HG03139 (cell line): ENCODE results near the gene RPA1.
"Not testable (repeated sequence)": the region's sequence is repeated elsewhere in the genome, so short reads cannot be mapped to it uniquely, and the experiment has no call there.

Experiments used
- ATAC-seq: cut with Tn5 transposase; IDR thresholded peaks from one replicate; pipeline ENCODE4 v1.9.1; 2021; ENCODE audit not compliant: unreplicated experiment

Gene RPA1

DNA sequence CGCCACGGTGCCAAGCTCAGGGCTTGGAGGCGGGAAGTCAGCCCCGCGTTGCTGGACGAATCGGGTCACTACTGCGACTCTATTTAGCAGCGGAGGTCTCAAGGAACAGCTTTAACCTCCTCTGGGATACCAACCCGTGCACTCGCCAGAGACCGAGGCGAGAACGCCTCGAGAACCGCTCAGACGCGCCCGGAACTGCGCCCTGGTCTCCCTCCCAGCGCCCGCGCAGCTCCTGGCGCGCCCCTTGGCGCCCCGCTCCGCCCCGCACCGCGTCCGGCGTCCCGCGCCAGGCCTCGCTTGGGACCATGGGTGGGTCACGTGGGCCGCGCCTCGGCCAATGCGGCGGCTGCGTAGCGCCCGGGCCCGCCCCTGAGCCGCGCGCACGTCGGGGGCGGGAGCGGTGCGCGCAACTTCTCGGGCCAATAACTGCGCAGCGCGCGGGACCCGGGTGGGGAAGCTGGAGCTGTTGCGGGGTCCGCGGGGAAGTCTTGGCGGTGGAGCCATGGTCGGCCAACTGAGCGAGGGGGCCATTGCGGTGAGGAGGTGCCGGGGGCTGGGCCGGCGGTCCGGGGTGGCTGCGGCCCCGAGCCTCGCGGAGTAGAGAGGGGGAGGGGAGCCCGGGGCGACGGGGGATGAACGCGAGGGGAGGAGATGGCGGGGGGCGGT lies at the start of gene RPA1, which contains the start of gene SMYD4:
Gene RPA1 (plus strand): TSS at position 414 of the 666 bp plus-strand sequence. CDS start 89 bp downstream, at position 503.
Gene SMYD4 (minus strand): TSS at position 311 of the 666 bp plus-strand sequence. CDS start 1,908 bp downstream, outside the sequence.
- ATAC-seq, result peak; percentile 75

DNA sequence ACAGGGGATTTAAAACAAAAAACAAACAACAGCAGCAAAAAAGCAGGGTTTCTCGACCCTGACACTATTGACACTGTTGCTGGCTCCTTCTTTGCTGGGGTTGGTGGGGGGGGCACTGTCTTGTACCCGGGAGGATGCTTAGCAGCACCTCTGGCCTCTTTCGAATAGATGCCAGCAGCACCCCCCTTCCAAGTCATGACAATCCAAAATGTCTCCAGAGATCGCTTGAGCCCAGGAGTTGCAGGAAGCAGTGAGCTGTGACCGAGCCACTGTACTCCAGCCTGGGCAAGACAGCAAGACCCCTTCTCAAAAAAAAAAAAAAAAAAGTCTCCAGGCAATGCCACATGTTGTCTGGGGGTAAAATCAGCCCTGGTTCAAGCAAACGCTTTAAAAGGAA lies 47.6 kb upstream of the RPA1 start:
- no peak for ATAC-seq

DNA sequence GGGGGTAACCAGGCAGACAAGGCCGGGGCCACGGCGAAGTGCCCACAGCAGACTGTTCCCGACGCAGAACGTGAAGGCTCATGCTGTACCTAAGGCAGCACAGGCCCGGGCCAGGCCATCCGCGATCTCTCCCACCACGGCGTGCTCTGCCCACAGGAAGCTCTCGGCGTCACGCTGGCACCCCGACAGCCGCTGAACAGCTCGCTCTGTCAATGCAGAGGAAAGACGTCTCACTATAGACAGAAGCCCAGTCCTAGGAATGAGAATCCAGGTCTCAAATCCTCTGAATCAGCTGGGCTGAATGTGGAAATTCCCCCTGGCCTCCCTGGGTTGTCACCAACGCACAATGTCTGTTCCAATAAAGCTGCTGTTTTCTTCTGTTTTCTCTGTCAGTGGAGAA lies 46.5 kb upstream of the RPA1 start:
- no peak for ATAC-seq

DNA sequence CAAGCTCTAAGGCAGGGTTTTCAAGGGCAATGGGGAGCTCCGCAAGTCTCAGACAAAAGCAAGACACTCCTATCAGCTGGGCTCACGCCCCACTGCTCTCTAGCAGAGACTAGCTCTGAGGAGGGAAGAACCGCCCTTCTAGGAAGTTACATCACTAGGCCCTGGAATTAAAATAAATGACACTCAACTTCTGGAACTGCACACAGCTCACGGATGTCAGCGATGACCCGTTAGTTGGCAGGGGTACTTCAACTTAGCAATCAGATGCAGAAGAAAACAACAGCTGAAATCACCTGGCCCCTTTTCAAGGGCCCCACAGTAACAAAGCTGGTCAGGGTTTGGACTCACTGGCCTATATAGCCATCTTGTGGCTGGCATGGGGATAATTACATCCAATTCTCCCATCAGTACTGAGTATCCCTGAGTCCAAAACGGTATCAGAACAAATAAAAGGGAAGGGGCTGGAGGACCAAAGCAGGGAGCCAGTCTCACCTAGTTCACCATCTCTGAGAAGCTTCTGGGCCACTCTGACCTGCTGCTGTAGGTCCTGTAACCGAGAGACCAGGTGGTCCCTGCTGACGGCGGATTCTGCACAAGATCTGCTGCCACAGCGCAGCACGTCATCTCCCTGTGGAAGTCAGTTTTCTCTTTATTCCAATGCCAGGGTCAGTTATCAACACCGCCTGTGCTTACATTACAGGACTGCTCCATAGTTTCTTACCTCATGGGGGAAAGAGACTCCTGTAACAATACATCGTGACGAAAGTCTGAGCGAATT lies 45.8 kb upstream of the RPA1 start:
- no peak for ATAC-seq

DNA sequence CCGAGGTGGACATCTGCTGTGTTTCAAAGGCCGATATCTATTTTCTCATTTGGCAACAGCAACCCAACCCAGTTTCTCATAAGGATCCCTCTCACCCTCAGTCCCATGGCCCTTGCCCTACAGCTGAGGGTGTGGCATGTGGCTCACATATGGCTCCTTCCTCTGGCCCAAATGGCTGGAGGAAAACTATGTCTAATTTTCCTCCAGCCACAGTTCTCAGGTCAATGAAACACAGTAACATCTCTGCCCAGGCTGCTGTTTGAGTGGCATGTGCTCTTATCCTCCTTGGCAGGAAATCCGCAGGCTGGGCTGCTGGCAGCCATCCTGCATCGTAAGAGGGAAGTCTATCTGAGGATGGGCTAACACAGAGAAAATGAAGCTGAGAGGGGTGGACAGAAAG lies 43.9 kb upstream of the RPA1 start:
- ATAC-seq, result no peak

DNA sequence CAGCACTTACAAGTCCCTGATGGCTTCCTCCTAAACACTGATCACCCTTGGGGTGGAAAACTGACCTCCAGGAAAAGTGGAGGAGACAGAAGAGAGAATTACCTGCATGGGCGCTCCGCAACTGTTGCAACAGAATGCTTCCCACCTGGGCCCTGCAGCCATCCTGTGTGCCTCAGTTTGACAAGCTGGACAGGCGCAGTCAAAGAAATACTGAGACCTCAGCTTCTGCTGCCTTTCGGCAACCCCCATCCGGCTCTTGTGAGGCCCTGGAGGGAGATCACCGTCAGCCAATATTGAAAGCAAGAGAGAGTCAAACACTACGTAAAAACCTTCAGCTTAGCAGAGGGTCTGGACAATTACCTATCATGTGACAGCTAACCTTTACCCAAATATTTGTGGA lies 43.1 kb upstream of the RPA1 start:
- no peak for ATAC-seq

DNA sequence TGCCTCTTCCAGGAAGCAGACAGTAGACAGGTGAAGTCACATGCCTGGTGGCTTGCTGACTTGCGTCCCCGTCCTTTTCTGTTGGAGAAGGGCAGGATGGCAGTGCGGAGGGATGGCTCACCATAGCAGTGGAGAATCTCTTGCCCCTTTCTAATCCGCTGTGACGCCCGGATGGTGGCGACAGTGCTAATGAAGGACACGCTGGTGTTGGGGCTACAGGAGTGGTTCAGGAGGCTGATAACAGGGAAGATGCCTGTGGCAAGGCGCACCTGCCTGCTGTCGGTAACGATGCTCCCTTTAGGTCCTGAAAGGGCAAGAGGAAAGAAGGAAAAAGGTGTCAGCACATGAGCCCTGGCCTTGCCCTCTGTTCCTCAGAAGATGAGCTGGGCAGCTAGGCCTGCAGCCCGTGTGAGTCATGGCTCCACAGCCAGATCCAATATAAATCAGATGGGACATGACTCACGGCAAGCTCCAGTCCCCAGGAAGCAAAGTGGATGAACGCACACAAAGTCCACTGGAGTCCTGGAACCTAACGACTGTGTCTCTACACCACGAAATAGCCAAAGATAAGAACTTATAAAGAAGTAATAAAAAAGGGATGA lies 42.4 kb upstream of the RPA1 start:
- ATAC-seq, result no peak

DNA sequence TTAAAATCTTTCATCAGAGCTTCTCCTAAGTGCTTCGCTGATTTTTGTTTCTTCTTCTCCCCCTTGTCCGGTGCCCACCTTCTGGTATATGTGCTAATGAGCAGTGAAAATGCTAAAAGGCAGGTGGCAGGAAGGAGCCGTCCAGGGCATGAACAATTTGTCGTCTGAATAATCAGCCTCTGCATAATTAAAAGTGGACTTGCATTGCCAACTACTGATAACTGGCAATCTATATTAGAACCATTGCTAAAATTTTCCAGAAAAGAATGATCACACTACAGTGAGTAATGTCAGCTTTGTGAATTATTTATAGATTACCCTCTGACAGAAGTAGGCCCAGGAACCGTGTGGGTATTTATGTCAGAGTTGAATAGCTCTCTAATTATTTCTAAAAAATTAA lies 39.9 kb upstream of the RPA1 start:
- ATAC-seq, result no peak

DNA sequence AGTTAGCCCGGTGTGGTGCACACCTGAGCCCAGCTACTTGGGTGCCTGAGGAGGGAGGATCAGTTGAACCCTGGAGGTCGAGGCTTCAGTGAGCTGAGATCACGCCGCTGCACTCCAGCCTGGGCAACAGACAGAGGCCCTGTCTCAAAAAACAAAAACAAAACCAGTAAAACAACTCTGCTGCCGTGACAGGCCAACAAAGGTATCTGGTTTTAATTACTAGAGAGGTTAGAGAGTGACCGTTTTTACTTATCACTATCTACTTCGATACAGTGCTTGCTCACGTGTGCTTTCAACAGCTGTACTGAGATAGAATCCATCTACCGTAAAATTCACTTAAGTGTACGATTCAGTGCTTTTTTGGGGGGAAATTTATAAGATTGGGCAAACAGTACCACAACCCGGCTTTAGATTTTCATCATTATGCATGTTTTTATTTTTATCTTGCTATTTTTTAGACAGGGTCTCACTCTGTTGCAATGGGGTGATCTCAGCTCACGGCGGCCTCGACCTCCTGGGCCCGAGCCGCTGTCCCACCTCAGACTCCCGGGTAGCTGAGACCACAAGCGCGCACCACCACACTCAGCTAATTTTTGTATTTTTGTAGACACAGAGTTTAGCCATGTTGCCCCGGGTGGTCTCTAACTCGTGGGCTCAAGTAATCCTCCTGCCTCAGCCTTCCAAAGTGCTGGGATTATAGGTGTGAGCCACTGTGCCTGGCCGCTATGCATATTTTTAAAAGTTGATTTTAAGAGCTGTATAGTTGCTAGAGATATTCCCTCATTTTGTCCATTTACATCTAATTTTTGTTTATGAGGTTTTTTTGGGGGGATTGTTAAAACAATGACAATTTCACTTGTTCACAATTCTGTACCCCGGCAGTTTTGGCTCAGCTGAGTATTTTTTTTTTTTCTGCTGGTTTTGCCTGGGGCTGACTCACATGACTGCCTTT lies 37.0 kb upstream of the RPA1 start:
- no peak for ATAC-seq

DNA sequence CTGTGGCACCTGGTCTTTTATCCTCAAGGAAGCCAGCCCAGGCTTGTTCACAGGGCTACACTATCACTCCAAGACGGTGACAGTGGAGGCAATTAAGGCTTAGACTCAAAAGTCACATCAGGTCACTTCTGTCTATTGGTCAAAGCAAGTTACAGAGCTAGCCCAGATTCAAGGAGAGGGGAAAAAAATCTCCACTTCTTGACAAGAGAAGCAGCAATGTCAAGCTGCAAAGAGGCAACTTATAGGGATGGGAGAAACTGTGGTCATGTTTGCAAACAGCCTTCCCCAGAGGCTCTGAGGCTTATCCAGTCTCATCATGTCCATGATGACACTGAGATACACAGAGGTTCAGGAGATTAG lies 36.4 kb upstream of the RPA1 start:
- ATAC-seq, result no peak

DNA sequence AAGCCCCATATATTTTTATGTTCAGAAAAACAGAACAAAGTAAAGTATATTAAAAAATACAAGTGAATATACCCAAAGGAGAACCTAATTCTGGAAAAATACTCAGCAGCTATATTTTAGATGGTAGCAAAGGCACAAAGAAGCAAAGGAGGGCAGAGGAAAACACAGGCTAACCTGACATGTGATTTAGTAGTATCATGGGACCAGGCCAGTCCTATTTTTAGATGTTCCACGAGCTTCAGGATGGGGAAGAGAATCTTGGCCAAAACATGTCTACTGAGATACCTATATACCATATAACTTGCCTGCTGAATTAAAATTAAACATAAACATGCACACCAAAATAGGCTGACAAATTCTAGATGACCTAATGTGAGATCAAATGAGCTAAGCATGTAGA lies 33.0 kb upstream of the RPA1 start:
- no peak for ATAC-seq

DNA sequence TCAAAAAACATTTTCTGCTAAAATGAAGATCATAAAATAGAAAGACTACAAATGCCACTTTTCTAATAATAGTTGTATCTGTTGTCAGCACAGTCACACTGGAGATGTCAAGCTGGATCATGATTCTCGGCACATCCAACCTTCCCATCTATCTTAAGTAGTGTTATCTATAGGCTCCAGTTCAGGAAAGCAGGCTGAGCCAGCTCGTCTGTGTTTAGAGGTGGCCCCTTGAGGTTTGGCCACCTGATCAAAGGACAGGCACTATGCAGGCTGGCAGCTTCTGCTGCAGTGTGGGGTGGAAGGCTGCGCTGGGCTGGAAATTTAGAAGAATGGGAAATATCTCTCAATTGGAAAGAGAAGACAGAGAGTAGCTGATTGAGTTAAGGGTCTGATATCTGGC lies 32.5 kb upstream of the RPA1 start:
- ATAC-seq, result no peak

DNA sequence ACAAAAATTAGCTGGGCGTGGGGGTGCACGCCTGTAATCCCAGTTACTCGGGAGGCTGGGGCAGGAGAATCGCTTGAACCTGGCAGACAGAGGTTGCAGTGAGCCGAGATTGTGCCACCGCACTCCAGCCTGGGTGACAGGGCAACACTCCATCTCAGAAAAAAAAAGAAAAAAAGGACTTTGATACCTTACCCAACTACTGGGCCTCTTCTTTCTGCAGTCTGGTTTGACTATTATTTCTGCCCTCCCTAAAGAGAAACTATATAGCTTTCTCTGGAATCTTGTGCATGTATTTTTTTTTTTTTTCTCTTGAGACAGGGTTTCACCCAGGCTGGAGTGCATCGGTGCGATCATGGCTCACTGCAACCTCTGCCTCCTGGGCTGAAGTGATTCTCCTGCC lies 32.0 kb upstream of the RPA1 start:
- not testable (repeated sequence) for ATAC-seq

DNA sequence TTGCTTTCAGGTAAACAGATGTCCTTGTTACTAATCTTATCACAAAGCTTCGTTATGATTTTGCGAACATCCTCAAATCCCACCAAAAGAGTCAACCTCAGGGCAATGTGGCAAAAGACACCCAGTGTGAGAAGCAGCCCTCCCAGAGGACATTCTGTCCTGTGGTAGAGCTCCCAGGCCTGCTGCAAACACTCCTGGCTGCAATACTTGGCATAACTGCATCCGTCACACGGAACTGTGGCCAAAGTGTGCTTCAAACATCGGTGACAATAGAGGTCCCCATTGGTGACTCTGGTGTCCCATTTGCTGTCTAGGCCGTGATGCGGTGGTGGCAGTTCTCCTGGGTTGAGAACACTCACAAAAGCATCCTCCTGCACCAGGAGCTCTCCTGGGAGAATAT lies 29.6 kb upstream of the RPA1 start:
- no peak for ATAC-seq

DNA sequence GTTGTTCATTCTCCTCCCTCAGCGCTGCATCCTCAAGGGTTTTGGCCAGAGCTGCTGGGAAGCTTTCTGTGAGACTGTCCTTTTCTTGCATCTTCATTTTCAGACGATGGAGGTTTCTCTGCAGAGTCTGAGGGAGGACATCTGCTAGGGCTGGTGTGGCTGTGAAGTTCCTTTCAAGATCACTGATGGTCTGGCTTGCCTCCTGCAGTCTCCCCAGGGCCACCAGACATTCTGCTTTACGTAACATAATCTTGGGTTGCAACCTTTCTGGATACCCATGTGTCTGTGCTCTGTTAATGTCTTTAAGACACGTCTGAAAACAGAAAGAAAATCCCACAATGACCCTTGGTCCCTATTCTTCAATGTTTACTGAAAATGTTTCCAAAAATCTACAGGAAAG lies 29.1 kb upstream of the RPA1 start:
- no peak for ATAC-seq

DNA sequence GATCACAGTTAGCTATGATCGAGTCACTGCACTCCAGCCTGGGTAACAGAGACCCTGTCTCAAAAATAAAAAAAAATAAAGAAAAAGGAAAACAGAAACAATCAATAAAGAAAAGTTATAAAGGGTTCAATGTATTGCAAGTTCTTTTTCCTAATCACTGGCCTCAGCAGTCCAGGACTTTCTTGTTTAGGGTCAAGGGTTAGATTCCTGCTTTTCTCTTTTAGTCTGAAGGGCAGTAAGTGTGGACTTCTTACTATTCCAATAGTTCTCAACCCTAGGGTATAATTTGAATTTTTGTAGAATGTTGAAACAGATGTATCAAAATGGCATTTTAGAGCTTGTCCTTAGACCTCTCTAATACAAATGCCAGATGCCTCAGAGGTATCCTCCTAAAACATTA lies 27.4 kb upstream of the RPA1 start:
- ATAC-seq, result no peak

DNA sequence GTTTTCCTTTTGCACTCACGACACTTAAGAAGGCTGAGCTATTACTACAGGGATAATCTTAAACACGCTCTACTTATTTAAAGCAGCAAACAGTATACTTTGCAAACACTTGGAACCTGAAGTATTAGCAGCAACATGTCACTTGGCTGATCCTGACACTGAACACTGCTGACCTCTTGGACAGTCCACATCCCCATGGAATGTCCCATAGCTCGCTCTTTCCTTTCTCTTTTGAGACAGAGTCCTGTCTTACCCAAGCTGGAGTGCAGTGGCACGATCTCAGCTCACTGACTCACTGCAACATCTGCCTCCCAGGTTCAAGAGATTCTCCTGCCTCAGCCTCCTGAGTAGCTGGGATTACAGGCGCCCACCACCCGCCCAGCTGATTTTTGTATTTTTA lies 26.5 kb upstream of the RPA1 start:
- no peak for ATAC-seq

DNA sequence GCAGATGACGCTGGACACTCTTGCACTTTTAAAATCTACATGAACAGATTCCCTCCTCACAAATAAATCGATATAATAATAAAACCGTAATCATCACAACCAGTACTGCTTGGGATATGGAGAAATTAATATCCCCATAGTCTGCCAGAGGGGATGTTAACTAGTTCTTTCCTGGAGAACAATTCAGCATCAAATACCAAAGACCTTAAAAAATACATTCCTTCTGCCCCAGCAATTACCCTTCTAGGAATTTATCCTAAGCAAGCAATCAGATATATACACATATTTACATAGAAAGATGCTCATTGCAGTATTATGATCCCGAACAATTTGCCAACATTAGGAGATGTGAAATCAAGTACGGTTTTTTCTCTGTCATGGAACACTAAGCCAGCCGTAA lies 21.9 kb upstream of the RPA1 start:
- no peak for ATAC-seq

DNA sequence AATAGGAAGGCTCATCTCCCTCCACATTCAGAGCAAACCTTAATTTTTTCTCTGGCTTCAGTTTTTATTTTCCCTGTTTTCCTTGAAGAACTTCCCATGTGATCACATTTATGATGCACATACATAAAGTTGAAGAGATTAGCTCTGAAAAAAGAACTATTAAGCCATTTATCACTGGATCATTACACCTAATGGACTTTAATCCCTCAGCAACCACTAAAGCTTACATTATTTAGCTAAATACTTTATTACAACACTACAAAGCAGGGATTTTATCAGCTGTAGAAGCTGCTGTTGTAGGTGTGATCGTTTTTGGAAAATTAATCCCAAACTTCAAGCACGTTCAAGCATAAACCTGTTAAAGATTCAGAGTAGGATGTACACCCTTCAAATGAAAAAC lies 21.2 kb upstream of the RPA1 start:
- no peak for ATAC-seq

DNA sequence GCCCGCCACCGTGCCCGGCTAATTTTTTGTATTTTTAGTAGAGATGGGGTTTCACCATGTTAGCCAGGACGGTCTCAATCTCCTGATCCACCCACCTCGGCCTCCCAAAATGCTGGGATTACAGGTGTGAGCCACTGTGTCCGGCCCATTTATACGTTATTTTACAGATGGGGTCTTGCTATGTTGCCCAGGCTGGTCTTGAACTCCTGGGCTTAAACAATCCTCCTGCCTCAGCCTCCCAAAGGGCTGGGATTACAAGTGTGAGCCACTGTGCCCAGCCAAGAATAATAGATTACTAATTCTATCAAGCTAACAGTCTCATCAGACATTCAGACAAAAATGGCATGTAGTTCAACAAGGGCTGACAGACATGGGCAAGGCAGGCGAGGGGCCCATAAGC lies 20.0 kb upstream of the RPA1 start:
- ATAC-seq, result not testable (repeated sequence)

DNA sequence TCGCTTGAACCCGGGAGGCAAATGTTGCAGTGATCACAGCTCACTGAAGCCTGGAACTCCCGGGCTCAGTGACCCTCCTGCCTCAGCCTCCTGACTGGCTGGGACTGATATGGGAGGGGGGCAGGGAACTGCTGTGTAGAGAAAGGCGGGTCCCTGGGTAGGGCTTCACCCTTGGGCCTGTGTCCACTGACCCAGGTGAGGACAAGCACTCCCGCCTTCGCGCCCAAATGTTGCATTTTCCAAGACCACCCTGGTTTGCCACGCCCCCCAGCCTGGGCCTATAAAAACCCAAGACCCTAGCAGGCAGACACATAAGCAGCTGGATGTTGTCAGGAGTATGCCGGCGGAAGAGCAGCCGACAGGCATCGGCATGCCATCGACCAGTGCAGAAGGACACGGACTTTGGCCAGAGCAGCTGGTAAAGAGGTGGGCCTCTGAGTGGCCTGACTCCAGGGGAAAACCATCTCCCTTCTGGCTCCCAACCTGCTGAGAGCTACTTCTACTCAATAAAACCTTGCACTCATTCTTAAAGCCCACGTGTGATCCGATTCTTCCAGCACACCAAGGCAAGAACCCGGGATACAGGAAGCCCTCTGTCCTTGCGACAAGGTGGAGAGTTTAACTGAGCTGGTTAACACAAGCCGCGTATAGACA lies 19.2 kb upstream of the RPA1 start:
- ATAC-seq, result no peak
